ENCODE results near the gene RPL7L1.
"Not testable (repeated sequence)": the region's sequence is repeated elsewhere in the genome, so short reads cannot be mapped to it uniquely, and the experiment has no call there.

RPL7L1 gene

DNA sequence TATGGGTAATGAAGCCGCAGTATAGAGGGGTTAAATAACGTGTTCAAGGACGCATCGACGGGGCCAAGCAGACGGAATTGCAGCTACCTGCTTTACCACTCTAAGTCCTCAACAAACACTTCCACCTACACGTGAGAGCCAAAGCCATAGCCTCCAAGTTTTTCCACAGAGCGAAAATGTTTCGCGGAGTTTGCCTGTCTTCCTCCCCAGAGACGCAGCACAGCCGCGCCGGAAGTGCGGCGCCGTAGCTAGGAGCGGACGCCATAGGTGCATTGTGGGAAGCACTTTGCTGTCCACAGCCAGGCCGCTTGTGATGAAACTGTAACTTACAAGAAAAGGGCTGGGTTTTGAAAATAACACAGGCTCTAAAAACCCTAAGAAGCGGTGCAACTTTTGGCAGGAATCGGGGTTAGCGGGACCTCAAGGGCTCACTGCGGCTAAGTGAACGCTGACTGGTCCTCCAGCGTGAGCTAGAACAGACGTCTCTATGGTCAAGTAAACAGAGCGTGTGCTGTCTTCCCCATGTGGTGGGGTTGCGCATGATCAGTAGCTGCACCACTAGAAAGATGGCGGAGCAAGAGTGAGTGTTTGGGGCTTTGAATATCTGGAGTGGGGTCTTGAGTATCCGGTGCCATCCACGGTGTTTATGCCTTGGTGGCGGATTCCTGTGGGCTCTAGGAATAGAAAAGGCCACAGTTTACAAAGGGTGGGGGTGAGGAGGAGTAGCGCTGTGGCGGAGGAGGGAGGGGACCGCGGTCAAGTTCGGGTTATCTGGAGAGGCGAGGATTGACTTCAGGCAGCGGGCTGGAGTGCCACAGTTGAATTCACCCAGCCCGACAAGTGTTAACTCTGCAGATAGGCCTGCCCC, at the start of gene RPL7L1:
Gene RPL7L1, plus strand, starts transcription at position 245 of the 868 bp plus-strand sequence. Its CDS starts 295 bp downstream, at position 540.
- peak; percentile 91 to 94 for DNase-seq

DNA sequence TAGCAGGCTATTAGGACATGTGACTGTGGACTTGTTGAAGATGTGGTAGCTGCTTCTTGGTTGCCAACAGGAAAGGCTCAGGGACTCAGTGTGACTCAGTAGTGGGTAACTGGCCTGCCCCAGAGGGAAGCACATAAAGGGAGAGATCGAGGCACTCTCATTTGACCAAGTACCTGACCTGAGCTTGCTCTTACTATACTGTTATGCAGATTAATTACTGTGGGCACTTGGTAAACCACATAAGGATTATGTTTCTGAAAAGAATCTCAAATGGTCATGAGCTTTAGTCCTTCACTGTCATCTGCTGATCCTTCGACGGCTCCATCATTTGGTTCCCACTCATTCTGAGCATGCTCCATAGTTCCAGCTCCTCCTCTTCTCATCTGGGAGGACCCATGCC, 48.2 kb upstream of the RPL7L1 start:
- DNase-seq, result no peak

DNA sequence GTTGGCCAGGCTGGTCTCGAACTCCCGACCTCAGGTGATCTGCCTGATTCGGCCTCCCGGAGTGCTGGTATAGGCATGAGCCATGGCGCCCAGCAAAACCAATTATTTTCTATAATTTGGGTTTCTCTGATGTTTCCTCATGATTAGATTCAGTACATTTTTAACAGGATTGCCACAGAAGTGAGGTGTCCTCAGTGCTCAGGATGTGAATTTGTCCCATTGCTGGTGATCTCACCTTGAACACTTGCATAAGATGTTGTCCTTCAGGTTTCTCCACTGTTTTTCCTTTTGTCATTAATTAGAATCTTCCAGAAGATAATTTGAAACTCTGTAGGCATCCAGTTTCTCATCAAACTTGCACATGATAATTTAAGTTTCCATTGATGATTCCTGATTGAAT, 45.4 kb upstream of the RPL7L1 start:
- no peak for DNase-seq

DNA sequence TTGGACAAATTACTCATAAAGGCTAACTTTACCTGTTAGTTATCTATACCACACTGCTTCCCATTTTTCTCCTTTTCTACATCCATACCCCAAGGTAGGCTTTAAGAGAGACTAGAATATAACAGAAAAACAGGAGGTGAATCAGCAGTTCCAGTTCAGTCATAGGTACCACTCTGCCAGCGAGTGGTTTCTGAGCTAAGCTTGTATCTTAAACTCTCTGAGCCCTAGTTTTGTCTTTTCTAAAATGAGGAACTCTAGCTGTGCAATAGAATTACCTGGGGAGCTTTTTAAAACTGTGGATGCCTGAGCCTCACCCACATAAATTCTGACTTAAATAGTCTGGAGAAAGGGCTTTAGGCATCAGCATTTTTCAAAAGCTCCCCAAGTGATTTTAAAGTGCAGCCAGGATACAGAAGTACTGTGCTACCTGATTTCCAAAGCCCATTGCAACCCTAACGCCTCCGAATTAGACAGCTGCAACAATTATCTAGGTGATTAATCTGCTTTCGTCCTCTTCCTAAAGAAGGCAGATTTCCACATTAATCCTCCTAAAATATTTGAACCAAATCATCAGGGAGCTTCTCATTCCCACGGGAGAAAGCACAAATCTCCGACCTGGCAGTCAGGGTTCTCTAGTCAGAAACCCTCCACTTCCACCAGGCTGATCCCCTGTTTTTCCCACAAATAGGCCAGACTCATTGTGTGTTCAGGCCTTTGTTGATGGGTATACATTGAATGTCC, 37.4 kb upstream of the RPL7L1 start:
- DNase-seq, result no peak

DNA sequence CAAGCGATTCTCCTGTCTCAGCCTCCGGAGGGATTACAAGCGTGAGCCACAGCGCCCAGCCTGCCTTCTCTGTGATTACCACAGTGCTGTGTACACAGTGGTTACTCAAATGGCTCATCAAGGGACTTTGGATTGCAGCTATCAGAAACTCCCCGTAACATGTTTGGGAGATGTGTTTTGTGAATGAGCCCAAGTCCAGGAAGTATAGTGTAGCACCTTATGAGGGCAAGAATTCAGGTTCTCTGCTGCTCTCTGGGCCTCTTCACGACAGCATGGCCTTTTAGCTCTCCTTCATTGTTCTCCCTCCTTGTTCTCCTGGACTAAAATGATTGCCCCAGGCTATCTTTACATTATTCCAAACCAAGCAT, 34.1 kb upstream of the RPL7L1 start:
- no peak for DNase-seq

DNA sequence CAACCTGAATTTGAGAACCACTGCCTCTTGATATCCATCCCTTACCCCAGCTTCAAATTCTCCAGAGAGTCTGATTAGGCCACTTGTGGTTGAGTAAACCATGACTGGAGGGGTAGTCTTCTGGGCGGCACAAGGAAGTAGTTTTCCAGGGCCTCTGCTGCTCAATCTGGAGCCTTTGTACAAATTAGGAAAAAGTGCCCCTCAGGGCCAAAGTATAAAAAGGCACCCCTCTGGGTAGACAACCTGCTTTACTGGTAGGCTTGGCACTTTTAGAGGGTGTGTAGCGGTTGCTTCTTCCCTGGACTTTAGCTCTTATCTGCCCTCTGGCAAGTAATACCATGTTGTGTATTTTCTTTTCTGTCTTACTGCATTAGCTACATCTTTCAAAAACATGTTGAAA, 32.9 kb upstream of the RPL7L1 start:
- DNase-seq, result no peak

DNA sequence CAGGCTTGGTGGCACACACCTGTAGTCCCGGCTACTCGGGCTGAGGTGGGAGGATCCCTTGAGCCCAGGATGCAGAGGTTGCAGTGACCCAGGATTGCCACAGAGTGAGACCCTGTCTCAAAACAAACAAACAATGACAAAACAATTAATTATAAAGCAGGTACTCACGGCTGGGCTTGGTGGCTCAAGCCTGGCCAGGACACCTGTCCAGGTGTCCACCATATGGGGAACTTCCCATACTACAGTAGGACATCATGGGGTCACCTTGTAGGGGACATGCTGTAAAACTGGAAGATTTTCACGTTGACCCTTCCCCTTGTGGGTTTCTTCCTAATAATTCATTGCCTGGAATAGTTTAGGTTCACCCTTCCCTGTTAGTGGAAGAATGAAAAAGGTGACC, 30.7 kb upstream of the RPL7L1 start:
- DNase-seq, result no peak

DNA sequence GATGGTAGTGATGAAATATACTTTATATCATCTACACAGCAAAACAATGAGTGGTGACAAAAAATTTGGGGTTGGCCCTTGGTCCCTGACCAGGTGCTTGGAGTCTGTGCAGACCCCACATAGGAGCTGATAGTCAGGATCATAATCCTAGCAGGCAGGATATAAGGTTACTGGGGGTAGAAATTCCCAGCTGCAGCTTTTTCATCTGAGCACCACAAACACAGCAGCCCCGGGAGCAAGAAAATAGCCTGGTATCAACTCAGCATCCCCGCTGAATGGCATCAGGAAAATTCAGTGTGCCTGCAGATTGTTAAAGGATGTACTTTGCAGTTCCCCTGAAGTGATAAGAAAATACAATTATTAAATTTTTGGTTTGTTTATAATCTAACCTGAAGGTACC, 27.8 kb upstream of the RPL7L1 start:
- DNase-seq, result no peak

DNA sequence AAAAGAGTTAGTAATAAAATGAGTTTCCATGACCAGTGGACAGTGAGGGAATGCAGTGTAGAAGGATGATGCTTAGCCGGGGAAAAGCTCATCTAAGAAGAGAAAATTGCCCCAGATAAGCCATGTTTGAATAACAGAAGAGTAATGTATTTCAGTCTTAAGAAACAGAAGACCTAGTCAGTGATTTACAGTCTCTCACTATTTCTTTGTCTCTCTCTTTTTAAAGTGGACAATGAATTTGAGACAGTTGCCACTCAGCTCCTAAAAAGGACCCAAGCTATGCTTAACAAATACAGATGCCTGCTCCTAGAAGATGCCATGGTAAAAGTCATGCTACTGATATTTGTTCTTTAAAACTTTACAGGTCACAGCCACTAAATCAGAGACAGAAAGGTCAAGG, 19.4 kb upstream of the RPL7L1 start:
- no peak for DNase-seq

DNA sequence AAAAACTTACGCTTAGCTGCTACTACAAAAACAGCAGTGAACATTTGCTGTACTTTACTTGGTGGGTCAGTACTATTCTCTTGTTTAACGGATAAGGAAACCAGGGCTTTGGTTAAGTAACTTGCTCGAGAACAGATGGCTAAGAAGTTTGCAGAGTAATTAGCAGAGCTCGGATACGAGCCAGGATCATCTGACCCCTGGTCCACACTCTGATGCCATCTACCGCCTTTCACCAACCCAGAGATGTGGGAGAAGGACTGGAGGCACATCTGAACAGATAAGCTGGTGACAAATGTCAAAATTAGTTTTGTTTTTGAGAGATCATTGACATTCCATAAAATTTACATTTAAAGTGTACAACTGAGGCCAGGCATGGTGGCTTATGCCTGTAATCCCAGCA, 18.9 kb upstream of the RPL7L1 start:
- no peak for DNase-seq

DNA sequence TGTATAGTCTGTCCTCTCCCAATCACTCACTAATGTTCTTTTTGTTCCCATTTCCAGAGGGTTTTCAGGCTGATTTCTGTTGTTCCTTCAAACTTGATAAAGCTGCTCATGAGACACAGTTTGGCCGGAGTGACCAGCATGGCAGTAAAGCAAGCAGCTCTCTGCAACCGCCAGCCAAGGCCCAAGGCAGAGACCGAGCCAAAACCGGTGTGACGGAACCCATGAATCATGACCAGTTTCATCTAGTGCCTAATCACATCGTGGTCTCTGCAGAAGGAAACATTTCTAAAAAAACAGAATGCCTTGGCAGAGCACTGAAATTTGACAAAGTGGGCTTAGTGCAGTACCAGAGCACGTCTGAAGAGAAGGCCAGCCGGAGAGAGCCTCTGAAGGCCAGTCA, 14.8 kb upstream of the RPL7L1 start:
- DNase-seq, result no peak

DNA sequence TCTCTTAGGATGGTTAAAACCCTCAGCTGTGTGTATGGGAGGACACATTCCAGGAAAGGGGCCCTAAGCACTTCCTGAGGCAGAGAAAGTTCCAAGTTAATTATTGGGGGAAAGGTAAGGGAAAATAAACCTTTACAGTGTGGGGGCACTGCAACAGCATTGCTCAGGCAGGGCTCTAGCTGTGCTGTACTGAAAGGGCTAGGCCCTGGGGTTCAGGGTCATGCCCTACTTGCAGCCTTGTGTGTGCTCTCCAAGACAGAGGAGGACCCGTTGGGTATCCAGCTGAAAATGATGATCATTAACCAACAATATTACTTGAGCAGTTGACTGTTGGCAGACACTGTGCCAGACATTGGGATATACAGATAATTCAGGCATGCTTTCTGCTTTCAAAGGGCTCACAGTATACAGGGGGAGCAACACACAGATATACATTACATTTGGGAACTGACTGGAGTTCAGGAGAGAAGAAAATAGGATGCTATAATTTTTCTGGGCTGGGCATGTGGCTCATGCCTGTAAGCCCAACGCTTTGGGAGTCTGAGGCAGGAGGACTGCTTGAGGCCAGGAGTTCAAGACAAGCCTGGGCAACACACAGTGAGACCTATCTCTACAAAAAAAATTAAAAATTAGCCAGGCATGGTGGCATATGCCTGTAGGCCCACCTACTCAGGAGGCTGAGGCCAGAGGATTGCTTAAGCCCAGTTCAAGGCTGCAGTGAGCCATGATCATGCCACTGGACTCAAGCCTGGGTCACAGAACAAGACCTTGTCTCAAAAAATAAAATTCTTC, 9.1 kb upstream of the RPL7L1 start:
- DNase-seq, result no peak

DNA sequence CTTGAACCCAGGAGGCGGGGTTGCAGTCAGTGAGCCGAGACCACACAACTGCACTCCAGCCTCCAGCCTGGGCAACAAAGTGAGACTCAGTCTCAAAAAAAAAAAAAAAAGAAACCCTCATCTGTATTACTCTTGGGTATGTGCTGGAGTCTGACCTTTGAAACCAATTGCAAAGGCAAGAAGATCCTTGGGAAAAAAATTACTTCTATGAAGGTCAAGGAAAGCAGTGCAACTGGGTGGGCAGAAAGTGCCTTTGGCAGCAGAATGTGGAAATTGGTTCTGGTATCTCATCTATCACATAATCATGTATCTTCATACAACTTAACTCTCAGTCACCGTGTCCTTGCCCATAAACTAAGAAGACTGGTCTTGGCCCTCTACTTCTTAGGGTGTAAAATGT, 7.7 kb upstream of the RPL7L1 start:
- no peak for DNase-seq

DNA sequence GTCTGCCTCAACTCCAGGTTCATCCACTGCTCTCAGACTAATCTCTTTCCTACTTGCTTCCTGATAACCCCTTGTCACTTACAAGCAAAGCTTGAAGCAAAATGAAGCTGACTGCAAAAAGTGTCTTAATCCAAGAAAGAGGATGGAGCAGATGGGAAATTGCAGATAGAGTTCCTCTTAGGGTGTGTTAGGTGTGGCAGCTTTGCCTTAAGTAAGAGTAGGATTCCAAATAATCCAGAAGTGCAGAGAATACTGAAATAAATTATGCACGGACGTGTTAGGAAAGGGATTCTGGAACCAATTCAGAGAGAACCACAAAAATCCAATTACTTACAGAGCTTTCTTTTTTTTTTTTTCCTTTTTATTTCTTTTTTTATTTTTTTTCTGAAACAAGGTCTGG, 6.1 kb upstream of the RPL7L1 start:
- DNase-seq, result no peak

DNA sequence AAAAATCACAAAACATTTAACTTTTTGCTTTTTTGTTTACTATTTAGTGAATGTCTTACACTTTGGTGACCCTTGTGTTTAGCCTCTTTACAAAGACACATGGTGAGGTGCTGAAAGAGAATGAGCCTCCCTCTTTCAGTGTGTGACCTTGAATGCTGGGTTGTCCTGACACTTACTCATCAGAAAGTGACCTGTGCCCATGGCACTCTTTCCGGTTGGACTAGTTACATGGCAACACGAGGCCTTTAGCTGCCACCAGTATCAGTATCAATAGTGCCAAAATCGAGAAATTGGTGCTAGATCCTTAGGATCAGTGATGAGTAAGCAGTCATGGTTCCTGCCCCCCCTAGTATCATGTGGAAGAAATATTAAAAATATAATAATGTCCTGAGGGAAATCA, 1.7 kb upstream of the RPL7L1 start:
- DNase-seq, result no peak

DNA sequence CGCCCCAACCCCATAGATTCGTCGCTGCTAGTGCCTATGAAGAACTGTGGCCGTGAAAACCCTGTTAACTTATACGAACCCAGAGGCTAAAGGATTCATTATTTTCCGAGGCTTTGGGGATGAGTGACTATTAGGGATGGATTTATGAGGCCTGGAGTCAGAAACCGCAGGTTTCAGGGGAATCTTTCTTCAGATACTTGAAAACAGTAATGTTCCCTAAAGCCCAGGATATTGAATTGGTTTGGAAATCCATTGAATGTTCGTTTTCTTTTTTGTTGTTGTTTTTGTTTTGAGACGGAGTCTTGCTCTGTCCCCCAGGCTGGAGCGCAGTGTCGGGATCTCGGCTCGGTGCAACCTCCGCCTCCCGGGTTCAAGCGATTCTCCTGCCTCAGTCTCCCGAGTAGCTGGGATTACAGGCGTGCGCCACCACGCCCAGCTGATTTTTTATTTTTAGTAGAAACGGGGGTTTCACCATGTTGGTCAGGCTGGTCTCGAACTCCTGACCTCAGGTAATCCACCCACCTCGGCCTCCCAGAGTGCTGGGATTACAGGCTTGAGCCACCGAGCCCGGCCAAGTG, 913 bp downstream of the RPL7L1 start:
- DNase-seq, result not testable (repeated sequence)

DNA sequence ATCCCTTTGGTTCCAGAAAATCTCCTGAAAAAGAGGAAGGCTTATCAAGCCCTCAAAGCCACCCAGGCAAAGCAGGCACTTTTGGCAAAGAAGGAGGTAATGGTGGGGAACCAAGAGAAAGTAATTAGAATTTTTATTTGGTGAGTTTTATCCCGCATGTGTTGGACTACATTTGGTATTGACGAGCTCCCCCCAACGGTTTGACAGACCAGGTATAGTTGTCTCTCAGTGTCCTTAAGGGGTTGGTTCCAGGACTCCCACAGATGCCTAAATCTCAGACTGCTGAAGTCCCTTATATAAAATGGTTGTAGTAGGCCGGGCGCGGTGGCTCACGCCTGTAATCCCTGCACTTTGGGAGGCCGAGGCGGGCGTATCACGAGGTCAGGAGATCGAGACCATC, 1.5 kb downstream of the RPL7L1 start:
- DNase-seq, result not testable (repeated sequence)

DNA sequence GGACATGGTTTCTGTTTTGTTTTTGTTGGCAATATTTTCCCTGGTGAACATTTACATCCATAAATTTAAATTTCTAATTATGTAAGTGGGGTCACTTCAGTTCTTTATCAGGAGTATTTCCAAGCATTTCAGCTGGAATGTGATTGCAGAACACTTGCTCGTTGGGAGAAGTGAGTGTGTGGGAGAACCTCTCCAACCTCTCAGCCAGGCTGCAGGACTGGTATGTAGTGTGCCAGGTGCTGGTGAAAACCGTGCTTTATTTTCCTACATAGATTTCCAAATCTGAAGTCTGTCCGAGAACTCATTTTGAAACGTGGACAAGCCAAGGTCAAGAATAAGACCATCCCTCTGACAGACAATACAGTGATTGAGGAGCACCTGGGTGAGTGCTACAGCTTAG, 6.3 kb downstream of the RPL7L1 start:
- DNase-seq, result no peak

DNA sequence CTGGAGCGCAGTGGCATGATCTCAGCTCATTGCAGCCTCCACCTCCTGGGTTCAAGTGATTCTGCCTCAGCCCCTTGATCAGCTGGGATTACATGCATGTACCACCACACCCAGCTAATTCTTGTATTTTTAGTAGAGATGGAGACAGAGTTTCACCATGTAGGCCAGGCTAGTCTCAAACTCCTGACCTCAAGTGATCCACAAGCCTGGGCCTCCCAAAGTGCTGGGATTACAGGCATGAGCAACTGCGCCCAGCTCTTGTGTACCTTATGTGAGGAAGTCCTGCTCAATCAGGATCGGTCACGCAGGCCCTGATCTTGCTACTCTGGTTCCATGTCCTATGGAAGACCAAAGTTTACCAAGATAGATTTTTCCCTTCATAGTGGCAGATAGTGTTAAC, 8.8 kb downstream of the RPL7L1 start:
- not testable (repeated sequence) for DNase-seq

DNA sequence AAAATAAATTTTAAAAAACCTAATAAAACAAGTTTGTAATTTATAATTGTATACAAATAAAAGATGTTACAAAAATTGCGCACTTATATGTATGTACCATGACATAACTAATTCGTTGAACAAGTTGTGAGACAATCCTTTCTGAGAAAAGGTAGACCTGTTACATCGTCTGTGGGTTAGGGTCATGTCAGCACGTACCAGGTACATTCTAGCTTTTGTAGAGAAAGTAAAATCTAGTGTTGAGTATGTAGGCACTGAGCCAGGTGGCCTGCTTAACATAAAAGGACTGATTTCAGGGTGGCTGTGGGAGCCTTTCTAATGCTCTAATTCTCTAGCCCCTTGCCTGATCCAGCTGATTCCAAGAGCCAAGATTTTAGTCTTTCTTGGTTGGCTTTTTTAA, 10.4 kb downstream of the RPL7L1 start:
- DNase-seq, result no peak

DNA sequence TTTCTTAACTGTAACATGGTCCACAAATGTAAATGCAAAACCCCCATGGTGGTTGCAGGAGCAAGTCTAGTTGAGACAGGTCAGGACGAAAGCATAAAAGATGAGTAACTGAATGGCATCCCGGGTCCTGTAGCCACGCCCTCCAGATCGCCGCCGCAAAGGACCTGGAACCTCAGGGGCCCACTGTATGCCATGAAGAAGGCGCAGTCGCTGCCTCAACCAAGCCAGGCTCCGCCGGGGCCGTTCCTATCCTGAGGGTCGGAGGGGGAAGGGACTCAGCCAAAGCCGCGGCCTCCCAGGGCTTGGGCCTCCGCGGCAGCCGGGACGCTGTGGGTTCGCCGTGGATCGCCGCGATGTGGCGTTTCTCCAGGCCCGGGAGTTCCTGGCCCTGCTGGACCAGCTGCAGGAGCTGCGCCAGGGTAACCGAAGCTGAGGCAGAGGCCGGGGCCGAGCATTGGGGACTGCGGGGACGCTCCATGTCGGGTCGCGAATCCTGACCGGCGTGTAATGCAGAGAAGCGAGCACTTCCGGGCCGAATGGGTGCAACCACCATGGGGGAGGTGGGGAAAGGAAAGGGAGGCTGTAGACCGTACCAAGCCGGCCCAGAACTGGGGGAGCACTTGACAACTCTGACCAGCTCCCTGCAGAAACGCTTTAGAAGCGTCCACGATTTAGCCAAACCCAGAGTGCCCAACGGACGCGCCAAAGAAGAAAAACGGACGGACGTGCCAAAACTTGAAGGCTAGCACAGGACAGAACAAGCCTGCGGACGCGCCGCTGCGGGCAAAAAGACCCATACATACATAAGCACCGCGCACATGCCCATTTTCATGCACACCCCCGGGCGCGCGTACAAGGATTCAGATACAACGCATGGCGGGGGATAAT, 11.1 kb downstream of the RPL7L1 start:
- DNase-seq, result peak; percentile 73 to 82

DNA sequence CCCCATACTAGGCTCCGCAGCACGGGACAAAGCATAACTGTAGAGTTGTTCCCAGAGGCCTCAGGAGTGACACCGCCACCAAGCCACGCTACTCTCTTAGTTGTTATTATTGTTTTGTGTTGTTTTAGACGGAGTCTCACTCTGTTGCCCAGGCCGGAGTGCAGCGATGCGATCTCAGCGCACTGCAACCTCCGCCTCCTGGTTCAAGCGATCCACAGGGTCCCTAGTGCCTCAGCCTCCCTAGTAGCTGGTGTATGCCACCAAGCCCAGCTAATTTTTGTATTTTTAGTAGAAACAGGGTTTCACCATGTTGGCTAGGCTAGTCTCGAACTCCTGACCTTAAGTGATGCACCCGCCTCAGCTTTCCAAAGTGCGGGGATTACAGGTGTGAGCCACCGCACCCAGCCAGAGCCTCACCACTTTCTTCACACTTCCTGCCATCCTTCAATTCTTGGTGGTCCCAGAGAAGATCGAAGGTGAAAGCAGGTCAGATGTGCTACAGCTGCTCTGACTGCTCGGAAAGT, 11.8 kb downstream of the RPL7L1 start:
- no peak for DNase-seq
